ENCODE measurements around the gene HHATL. TPM values are rescaled to one million over a fixed set of nuclear protein-coding genes. Genes with fewer than 3 reads are reported as not detected.

HHATL gene
- total and polyA plus RNA-seq, 2 donors (not counting 1 experiment from before 2014, with no cell fraction given) = not detected

GRCh38 chr3:42675909-42676308 is 26.7 kb downstream of the HHATL start:
- Histone ChIP-seq H3K27me3 (ENCODE audit: control insufficient read depth, insufficient read depth, low read length) (no peaks in the 10 kb centered on the region), H2AFZ (ENCODE audit: low read length) (no peak overlapping the region), H3K9ac (ENCODE audit: insufficient read depth, low read length) (no peak overlapping the region), H3K4me1 (ENCODE audit: control insufficient read depth, extremely low read depth, insufficient read depth, low read length) (peaks cover 4% of the 10 kb centered on the region), H3K9me3 (ENCODE audit: control insufficient read depth, insufficient read depth, low read depth, low read length) (no peaks in the 10 kb centered on the region), H3K79me2 (ENCODE audit: control insufficient read depth, insufficient read depth, low read length) (no peaks in the 10 kb centered on the region), H3K36me3 (ENCODE audit: control insufficient read depth, insufficient read depth, low read length) (no peaks in the 10 kb centered on the region), H3K27ac (ENCODE audit: insufficient read depth, low read length) (no peak overlapping the region), H4K20me1 (ENCODE audit: control insufficient read depth, extremely low read depth, insufficient read depth, low read length) (no peaks in the 10 kb centered on the region), H3K4me2 (ENCODE audit: extremely low read depth, insufficient read depth, low read length) (no peak overlapping the region), H3K4me3 (replicated peaks in 1 of 4; ENCODE audit: control extremely low read depth in 1 of 4, insufficient read depth in 1 of 4, low read depth in 3 of 4, low read length in 4 of 4) (no peak overlapping the region)
- DNase-seq (ENCODE audit: low read depth in 2 of 2) = no peak
- TF ChIP-seq EZH2 (IDR thresholded peaks at IDR 0.05; ENCODE audit: low read length, missing control alignments) = no peak
- TF ChIP-seq CTCF (conservative IDR thresholded peaks at IDR 0.05 in 1 of 2, IDR thresholded peaks at IDR 0.05 in 1 of 2; ENCODE audit: low read depth in 1 of 2, low read length in 2 of 2) = no peak

GRCh38 chr3:42674146-42674545 is 28.5 kb downstream of the HHATL start:
- H3K9ac ChIP-seq (ENCODE audit: insufficient read depth, low read length) = no peak overlapping the region
- TF ChIP-seq EZH2 (IDR thresholded peaks at IDR 0.05; ENCODE audit: low read length, missing control alignments) (no peak), CTCF (conservative IDR thresholded peaks at IDR 0.05 in 1 of 2, IDR thresholded peaks at IDR 0.05 in 1 of 2; ENCODE audit: low read depth in 1 of 2, low read length in 2 of 2) (no peak)
- no peaks in the 10 kb centered on the region for H3K9me3 ChIP-seq (ENCODE audit: control insufficient read depth, insufficient read depth, low read depth, low read length)
- H3K4me2 ChIP-seq (ENCODE audit: extremely low read depth, insufficient read depth, low read length) = no peak overlapping the region
- H4K20me1 ChIP-seq (ENCODE audit: control insufficient read depth, extremely low read depth, insufficient read depth, low read length) = no peaks in the 10 kb centered on the region
- peak in 1 of 2 donors; percentile 72 for DNase-seq (ENCODE audit: low read depth in 2 of 2)
- H3K4me1 ChIP-seq (ENCODE audit: control insufficient read depth, extremely low read depth, insufficient read depth, low read length) = no peaks in the 10 kb centered on the region
- H3K4me3 ChIP-seq (replicated peaks in 1 of 4; ENCODE audit: control extremely low read depth in 1 of 4, insufficient read depth in 1 of 4, low read depth in 3 of 4, low read length in 4 of 4) = no peak overlapping the region
- H3K36me3 ChIP-seq (ENCODE audit: control insufficient read depth, insufficient read depth, low read length) = no peaks in the 10 kb centered on the region
- H3K79me2 ChIP-seq (ENCODE audit: control insufficient read depth, insufficient read depth, low read length) = no peaks in the 10 kb centered on the region
- no peak overlapping the region for H3K27ac ChIP-seq (ENCODE audit: insufficient read depth, low read length)
- H2AFZ ChIP-seq (ENCODE audit: low read length) = no peak overlapping the region
- peaks cover 3% of the 10 kb centered on the region for H3K27me3 ChIP-seq (ENCODE audit: control insufficient read depth, insufficient read depth, low read length)

- H3K4me3 ChIP-seq (replicated peaks in 1 of 4; ENCODE audit: control extremely low read depth in 1 of 4, insufficient read depth in 1 of 4, low read depth in 3 of 4, low read length in 4 of 4) = no peak overlapping the region
- H3K9me3 ChIP-seq (ENCODE audit: control insufficient read depth, insufficient read depth, low read depth, low read length) = no peaks in the 10 kb centered on the region
- DNase-seq (ENCODE audit: low read depth in 2 of 2) = no peak
- H3K27ac ChIP-seq (ENCODE audit: insufficient read depth, low read length) = no peak overlapping the region
- no peak overlapping the region for H3K9ac ChIP-seq (ENCODE audit: insufficient read depth, low read length)
- no peak overlapping the region for H3K4me2 ChIP-seq (ENCODE audit: extremely low read depth, insufficient read depth, low read length)
- no peaks in the 10 kb centered on the region for H3K4me1 ChIP-seq (ENCODE audit: control insufficient read depth, extremely low read depth, insufficient read depth, low read length)
- H3K79me2 ChIP-seq (ENCODE audit: control insufficient read depth, insufficient read depth, low read length) = no peaks in the 10 kb centered on the region
- no peaks in the 10 kb centered on the region for H4K20me1 ChIP-seq (ENCODE audit: control insufficient read depth, extremely low read depth, insufficient read depth, low read length)
- TF ChIP-seq CTCF (conservative IDR thresholded peaks at IDR 0.05 in 1 of 2, IDR thresholded peaks at IDR 0.05 in 1 of 2; ENCODE audit: low read depth in 1 of 2, low read length in 2 of 2) (no peak), EZH2 (IDR thresholded peaks at IDR 0.05; ENCODE audit: low read length, missing control alignments) (no peak)
- no peak overlapping the region for H2AFZ ChIP-seq (ENCODE audit: low read length)
- H3K27me3 ChIP-seq (ENCODE audit: control insufficient read depth, insufficient read depth, low read length) = peaks cover 3% of the 10 kb centered on the region
- H3K36me3 ChIP-seq (ENCODE audit: control insufficient read depth, insufficient read depth, low read length) = no peaks in the 10 kb centered on the region
Observed at GRCh38 chr3:42673082-42673481, 29.5 kb downstream of the HHATL start.

Data from fibroblast of lung (primary cell).